Activated naive CD8-positive, alpha-beta T cell treated with anti-CD3 and anti-CD28 coated beads, Interleukin-2, amount 50 U/mL, for 24 hours (primary cell): ENCODE measurements around the gene ZMYM4.
"Not testable (repeated sequence)": the region's sequence is repeated elsewhere in the genome, so short reads cannot be mapped to it uniquely, and the experiment has no call there.

Experiments
- ATAC-seq: fragments of 150-1000 bp; cut with Tn5 transposase; one replicate; pipeline ENCODE4 v1.10.0; 2021
- DNase-seq: peaks from one replicate; pipeline ENCODE4 v3.0.0; 2021
- H3K27ac Mint-ChIP-seq: one replicate; pipeline ENCODE4 v1.8.0; 2021; ENCODE audit warnings: mild to moderate bottlenecking, mixed read lengths
- H3K27me3 Mint-ChIP-seq: one replicate; pipeline ENCODE4 v1.8.0; 2021; ENCODE audit warnings: mixed read lengths
- H3K36me3 Mint-ChIP-seq: one replicate; pipeline ENCODE4 v1.8.0; 2021; ENCODE audit warnings: low read depth, mixed read lengths
- H3K4me1 Mint-ChIP-seq: one replicate; pipeline ENCODE4 v1.8.0; 2021; ENCODE audit warnings: mixed read lengths
- H3K4me3 Mint-ChIP-seq: one replicate; pipeline ENCODE4 v1.8.0; 2021; ENCODE audit warnings: mild to moderate bottlenecking, moderate library complexity, mixed read lengths
- H3K9me3 Mint-ChIP-seq: one replicate; pipeline ENCODE4 v1.8.0; 2021; ENCODE audit warnings: mixed read lengths

Gene ZMYM4

DNA sequence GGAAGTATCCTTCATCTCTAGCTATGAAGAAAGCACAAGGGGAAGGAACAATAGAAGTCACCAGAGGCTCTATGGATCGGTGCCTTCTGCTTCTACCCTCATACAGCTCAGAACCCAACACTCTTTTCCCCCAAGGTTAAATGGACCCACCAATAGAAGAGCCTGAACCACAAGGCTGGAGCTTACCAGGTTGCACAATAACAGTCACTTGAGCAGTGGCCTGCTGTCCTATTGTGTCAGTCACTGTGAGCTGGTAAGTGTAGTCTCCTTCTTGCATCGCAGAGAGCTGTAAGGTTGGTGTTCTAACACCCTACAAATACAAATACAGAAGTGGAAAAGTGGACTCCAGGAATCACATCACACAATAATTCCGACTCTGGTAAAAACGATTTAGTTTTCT lies 185.7 kb downstream of the ZMYM4 start:
- ATAC-seq (no peak), DNase-seq (no peak)
- Mint-ChIP-seq H3K27me3 (no peaks in the 10 kb centered on the region), H3K4me1 (peaks cover 19% of the 10 kb centered on the region), H3K36me3 (peaks cover 8% of the 10 kb centered on the region), H3K27ac (no peak overlapping the region), H3K4me3 (no peak overlapping the region), H3K9me3 (no peaks in the 10 kb centered on the region)

DNA sequence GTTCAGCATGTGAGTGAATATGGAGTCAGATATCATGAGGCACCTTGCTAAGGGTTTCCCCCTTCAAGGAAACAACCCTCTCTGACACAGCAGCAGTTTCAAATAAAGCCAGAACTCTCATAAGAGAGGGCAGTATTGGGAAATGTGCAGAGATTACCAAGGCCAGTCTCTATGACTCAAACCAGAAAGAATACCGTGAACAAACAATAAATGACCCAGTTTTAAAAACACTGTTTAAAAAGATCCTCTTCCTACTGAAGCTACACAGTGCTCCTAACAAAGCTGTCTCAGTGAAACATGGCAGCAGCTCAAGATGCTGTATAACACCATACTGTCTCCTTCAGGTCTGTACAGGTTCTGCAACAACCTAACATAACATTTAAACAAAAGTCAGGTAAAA lies 186.1 kb downstream of the ZMYM4 start:
- peak; percentile 53 for ATAC-seq
- Mint-ChIP-seq H3K36me3 (peaks cover 8% of the 10 kb centered on the region), H3K4me1 (peaks cover 19% of the 10 kb centered on the region), H3K9me3 (no peaks in the 10 kb centered on the region), H3K27ac (no peak overlapping the region), H3K27me3 (no peaks in the 10 kb centered on the region), H3K4me3 (no peak overlapping the region)
- no peak for DNase-seq

DNA sequence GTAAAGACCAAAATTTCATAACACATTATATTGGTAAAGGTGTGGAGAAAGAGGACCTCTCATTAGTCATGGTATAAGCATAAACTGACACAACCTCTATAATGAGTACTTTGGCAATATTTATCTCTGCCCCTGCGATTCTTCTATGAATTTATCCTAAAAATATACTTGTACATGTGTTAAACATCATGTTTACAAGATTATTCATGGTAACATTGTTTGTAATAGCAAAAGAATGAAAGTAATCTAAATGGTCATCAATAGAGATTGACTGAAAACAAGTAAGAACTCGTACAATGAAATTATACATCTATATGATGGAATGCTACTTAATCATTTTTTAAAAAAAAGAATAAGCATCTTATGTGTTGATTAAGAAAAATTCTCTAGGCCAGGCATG lies 192.3 kb downstream of the ZMYM4 start:
- ATAC-seq = no peak
- Mint-ChIP-seq H3K36me3 (peaks cover 33% of the 10 kb centered on the region), H3K9me3 (no peaks in the 10 kb centered on the region), H3K4me1 (peaks cover 6% of the 10 kb centered on the region), H3K27ac (no peak overlapping the region), H3K4me3 (no peak overlapping the region), H3K27me3 (no peaks in the 10 kb centered on the region)
- no peak for DNase-seq

DNA sequence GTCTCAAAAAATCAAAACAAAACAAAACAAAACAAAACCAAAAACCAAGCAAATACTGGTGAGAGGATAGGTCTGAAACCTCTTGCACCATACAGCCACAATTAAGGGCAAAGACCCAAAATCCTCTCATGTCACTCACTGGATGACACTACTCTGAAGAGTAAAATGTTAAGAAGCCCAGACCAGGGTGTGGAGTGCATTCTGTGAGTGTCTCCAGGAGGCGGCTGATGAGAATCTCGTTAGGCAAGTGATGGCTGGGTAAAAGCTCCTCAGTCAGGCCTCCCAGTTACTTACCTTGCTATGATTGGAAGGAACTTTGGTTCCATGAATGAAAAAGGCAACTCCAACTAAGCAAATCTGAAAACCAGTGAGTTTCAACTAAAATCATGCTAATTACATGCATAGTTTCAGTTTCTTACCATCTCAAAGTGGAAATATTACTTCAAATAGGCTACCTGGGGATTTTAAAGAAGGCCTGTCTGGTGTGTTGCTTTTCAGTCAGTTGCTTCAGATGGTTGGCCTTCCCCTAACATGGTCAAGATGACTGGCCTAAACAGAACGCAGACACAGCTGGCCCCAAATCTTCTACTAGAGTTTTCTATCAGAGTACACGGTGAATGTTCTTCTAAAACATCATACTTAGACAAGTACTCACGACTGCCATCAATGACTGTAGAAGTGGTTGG lies 193.6 kb downstream of the ZMYM4 start:
- Mint-ChIP-seq H3K36me3 (peaks cover 41% of the 10 kb centered on the region), H3K27ac (no peak overlapping the region), H3K4me3 (no peak overlapping the region), H3K27me3 (no peaks in the 10 kb centered on the region), H3K4me1 (peaks cover 6% of the 10 kb centered on the region), H3K9me3 (no peaks in the 10 kb centered on the region)
- ATAC-seq (no peak), DNase-seq (no peak)

DNA sequence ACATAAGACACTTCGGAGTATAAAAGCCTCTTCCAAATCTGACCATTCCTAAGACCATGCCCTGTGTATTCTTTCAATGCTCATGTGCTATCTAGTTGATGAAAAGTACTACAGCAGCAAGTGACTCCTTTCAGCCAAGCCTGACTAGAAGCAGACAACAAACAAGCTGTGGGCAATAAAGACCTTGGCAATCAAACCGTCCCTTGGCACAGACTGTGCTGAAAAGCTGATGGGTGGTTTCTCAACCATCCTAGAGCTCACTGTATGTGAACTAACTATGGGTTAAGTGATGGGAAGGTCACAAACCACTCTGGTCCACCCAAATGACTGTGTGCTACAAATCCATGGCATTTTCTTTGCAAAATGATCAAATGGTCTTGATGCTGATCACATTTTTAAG lies 194.7 kb downstream of the ZMYM4 start:
- no peak for DNase-seq
- Mint-ChIP-seq H3K36me3 (peaks cover 47% of the 10 kb centered on the region), H3K27me3 (no peaks in the 10 kb centered on the region), H3K27ac (no peak overlapping the region), H3K9me3 (no peaks in the 10 kb centered on the region), H3K4me3 (no peak overlapping the region), H3K4me1 (peaks cover 6% of the 10 kb centered on the region)
- ATAC-seq = no peak

DNA sequence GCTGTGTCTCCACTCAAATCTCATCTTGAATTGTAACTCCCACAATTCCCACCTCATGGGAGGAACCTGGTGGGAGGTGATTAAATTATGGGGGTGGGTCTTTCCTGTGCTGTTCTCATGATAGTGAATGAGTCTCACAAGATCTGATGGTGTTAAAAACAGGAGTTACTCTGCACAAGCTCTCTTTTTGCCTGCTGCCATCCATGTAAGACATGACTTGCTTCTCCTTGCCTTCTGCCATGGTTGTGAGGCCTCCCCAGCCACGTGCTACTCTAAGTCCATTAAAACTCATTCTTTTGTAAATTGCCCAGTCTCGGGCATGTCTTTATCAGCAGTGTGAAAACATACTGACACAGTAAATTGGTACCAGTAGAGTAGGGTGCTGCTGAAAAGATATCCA lies 195.2 kb downstream of the ZMYM4 start:
- not testable (repeated sequence) for H3K27me3 Mint-ChIP-seq, H3K9me3 Mint-ChIP-seq, DNase-seq, ATAC-seq, H3K4me1 Mint-ChIP-seq, H3K4me3 Mint-ChIP-seq, H3K27ac Mint-ChIP-seq
- peaks cover 52% of the 10 kb centered on the region for H3K36me3 Mint-ChIP-seq

DNA sequence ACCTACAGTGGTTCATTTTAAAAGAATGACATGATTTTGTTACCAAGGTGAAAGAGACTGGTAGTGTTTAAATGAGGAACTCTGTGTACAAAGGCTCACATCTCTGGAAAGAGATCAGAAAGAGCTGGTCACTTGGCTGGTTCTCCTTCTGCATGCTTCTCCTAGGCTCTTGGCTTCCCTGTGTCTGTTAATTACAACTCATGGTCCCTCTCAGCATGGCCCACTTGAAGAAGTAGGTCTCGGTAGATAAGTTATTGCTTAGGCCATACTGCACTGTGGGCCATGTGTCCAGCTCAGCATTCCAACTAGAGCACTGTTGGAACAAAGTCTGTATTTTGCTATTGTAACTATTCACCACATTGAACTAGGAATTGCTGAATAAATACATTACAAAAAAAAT lies 197.6 kb downstream of the ZMYM4 start:
- Mint-ChIP-seq H3K9me3 (no peaks in the 10 kb centered on the region), H3K36me3 (peaks cover 57% of the 10 kb centered on the region), H3K4me1 (peaks cover 8% of the 10 kb centered on the region), H3K4me3 (no peak overlapping the region), H3K27ac (no peak overlapping the region), H3K27me3 (no peaks in the 10 kb centered on the region)
- no peak for ATAC-seq
- DNase-seq = no peak

DNA sequence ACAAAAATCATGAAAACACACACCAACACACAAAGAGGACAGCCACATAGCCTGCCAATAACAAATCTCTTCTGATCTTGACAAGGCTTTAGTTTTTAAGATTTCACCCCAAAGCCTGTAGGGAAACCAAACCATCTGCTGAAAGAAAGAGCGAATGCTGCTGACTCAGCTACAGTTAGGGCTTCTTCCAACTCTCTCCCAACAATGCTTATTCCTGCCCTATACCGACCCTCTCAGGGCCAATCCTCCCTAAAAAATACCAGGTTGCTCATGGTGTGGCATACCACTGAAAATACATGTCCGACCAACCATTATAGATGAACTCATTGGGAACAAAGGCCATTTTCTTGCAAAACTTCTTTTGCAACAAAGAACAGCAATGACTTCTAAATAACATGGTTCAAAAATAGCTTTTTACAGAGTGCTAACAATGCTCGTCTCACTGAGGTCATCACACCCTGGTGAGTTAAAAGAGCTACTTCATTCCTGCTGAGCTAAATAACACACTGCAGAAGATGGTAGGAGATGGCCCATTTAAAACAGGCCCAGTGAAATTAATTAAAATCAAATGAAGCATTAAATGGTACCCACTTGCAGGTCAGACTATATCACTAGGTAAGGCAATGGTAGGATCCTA lies 202.6 kb downstream of the ZMYM4 start:
- peaks cover 33% of the 10 kb centered on the region for H3K36me3 Mint-ChIP-seq
- no peaks in the 10 kb centered on the region for H3K27me3 Mint-ChIP-seq
- H3K27ac Mint-ChIP-seq = no peak overlapping the region
- ATAC-seq = no peak
- DNase-seq = no peak
- H3K4me3 Mint-ChIP-seq = no peak overlapping the region
- H3K4me1 Mint-ChIP-seq = peaks cover 1% of the 10 kb centered on the region
- no peaks in the 10 kb centered on the region for H3K9me3 Mint-ChIP-seq
